Keratinocyte (primary cell): ENCODE measurements around the gene ZNF57. TPM values are rescaled to one million over a fixed set of nuclear protein-coding genes. Genes with fewer than 3 reads are reported as not detected.

ENCODE experiments used
- DNase-seq: peaks from one replicate; pipeline ENCODE4 v3.0.0-alpha.2; 2011; ENCODE audit warnings: low read depth, missing footprints, low spot score
- FAIRE-seq: peaks from 2 replicates; lab custom pipeline; 2011; peaks lifted over from hg19 to GRCh38; lab: Jason Lieb, UNC
- H2AFZ ChIP-seq: 2 replicates; pipeline ENCODE4 v1.6.0; 2012; ENCODE audit warnings: low read length, control low read depth, inconsistent platforms; ENCODE audit not compliant: control insufficient read depth
- H3K27ac ChIP-seq: 2 replicates; pipeline ENCODE4 v1.5.1; 2011; ENCODE audit warnings: low read length; ENCODE audit not compliant: control insufficient read depth, insufficient read depth
- H3K27me3 ChIP-seq: 3 replicates; pipeline ENCODE4 v1.6.0; 2011; ENCODE audit warnings: low read length; ENCODE audit not compliant: control insufficient read depth, insufficient read depth; ENCODE audit errors: extremely low read depth
- H3K36me3 ChIP-seq, 2 experiments: 2 replicates in 1 of 2; 3 replicates in 1 of 2; pipeline ENCODE4 v1.5.1; 2011; ENCODE audit warnings: low read length in 2 of 2, mild to moderate bottlenecking in 1 of 2; ENCODE audit not compliant: control insufficient read depth in 2 of 2, insufficient read depth in 2 of 2; ENCODE audit errors: extremely low read depth in 1 of 2
- H3K4me1 ChIP-seq: 3 replicates; pipeline ENCODE4 v1.5.1; 2011; ENCODE audit warnings: low read length; ENCODE audit not compliant: control insufficient read depth, insufficient read depth; ENCODE audit errors: extremely low read depth
- H3K4me2 ChIP-seq: 3 replicates; pipeline ENCODE4 v1.6.0; 2011; ENCODE audit warnings: low read depth, low read length; ENCODE audit not compliant: control insufficient read depth, insufficient read depth; ENCODE audit errors: extremely low read depth
- H3K4me3 ChIP-seq, 3 experiments: fragments of 200-600 bp in 1 of 3; sonication (generic) in 1 of 3; 2 replicates in 2 of 3; 3 replicates in 1 of 3; pipeline ENCODE4 v1.5.1; 2011 to 2016; ENCODE audit warnings: low read length in 3 of 3, mild to moderate bottlenecking in 3 of 3, control low read depth in 2 of 3, inconsistent platforms in 1 of 3, low read depth in 1 of 3, mixed read lengths in 1 of 3, mixed run types in 1 of 3, moderate library complexity in 1 of 3; ENCODE audit not compliant: control insufficient read depth in 2 of 3, insufficient read depth in 2 of 3; ENCODE audit errors: extremely low read depth in 1 of 3
- H3K79me2 ChIP-seq: 2 replicates; pipeline ENCODE4 v1.6.0; 2012; ENCODE audit warnings: low read length; ENCODE audit not compliant: control insufficient read depth, insufficient read depth
- H3K9ac ChIP-seq: 3 replicates; pipeline ENCODE4 v1.6.0; 2011; ENCODE audit warnings: low read length; ENCODE audit not compliant: control insufficient read depth, insufficient read depth; ENCODE audit errors: extremely low read depth
- H3K9me1 ChIP-seq: 3 replicates; pipeline ENCODE4 v1.6.0; 2011; ENCODE audit warnings: low read length; ENCODE audit not compliant: control insufficient read depth, insufficient read depth; ENCODE audit errors: extremely low read depth
- H3K9me3 ChIP-seq: 2 replicates; pipeline ENCODE4 v1.5.1; 2012; ENCODE audit warnings: low read depth, low read length; ENCODE audit not compliant: control insufficient read depth
- H4K20me1 ChIP-seq: 3 replicates; pipeline ENCODE4 v1.6.0; 2011; ENCODE audit warnings: low read length; ENCODE audit not compliant: control insufficient read depth, insufficient read depth; ENCODE audit errors: extremely low read depth
- CTCF ChIP-seq, 3 experiments: IDR thresholded peaks in 1 of 3; conservative IDR thresholded peaks in 1 of 3; optimal IDR thresholded peaks in 1 of 3; 2 replicates in 2 of 3; 3 replicates in 1 of 3; pipeline versions ENCODE3 to v1.5.1; 2011; ENCODE audit warnings: low read length in 3 of 3, mild to moderate bottlenecking in 3 of 3, moderate library complexity in 2 of 3, control low read depth in 1 of 3, inconsistent platforms in 1 of 3; ENCODE audit not compliant: insufficient read depth in 2 of 3; ENCODE audit errors: extremely low read depth in 1 of 3
- EZH2 ChIP-seq: IDR thresholded peaks from one replicate; pipeline ENCODE4 v1.6.1; 2012; ENCODE audit warnings: inconsistent platforms, mild to moderate bottlenecking, low read length, moderate library complexity
- dilution Hi-C: fragments of 300-500 bp; cut with MboI; formaldehyde crosslinking; loops from one replicate; pipeline ENCODE4 v1.7.0; 2020; ENCODE audit warnings: low sequenced_read_pairs; ENCODE audit not compliant: extremely low pct_ligation_motif_present
- polyA minus RNA-seq, 3 experiments: library from RNA; depleted of rRNA, polyadenylated mRNA; stranded (reverse); fragments of >200 nt; gene quantifications; 1 replicate in 1 of 3; 2 replicates in 1 of 3; 3 replicates in 1 of 3; pipeline ENCODE4 v1.2.3, GENCODE V29; 2011
- polyA plus RNA-seq, 5 experiments: library from polyadenylated mRNA; depleted of rRNA in 3 of 5; stranded (reverse) in 3 of 5; stranded (forward) in 1 of 5; unstranded in 1 of 5; fragments of >200 nt; gene quantifications; 1 replicate in 1 of 5; 2 replicates in 3 of 5; 3 replicates in 1 of 5; pipeline versions ENCODE4 v1.2.1 to v1.2.3, GENCODE V29; 2011 to 2012; ENCODE audit warnings: missing spikeins in 2 of 5, low read depth in 1 of 5, low replicate concordance in 1 of 5

ZNF57 gene
- polyA plus RNA-seq (9.4 to 10.1 TPM (median 9.7 TPM) in 3 replicates), polyA minus RNA-seq (3.3 to 15.6 TPM (median 15.3 TPM) in 3 replicates)
- polyA plus RNA-seq (2011; ENCODE audit: low read depth) = 13.6 TPM
- polyA plus RNA-seq (2011; cell fraction: cytosol; rRNA removed) = 5.2 and 9.5 TPM in 2 replicates
- polyA plus RNA-seq (2011; cell fraction: nucleus; rRNA removed) = 10.3 and 10.9 TPM in 2 replicates
- polyA plus RNA-seq (2012; ENCODE audit: low replicate concordance) = 6.6 and 16.9 TPM in 2 replicates
- polyA minus RNA-seq (2011; cell fraction: cytosol; rRNA and poly(A)+ RNA removed) = 8.6 TPM
- polyA minus RNA-seq (2011; cell fraction: nucleus; rRNA and poly(A)+ RNA removed) = 6.0 and 9.4 TPM in 2 replicates

- peaks cover 0 to 2% of the 10 kb centered on the region in 2 experiments for H3K36me3 ChIP-seq
- no peaks in the 10 kb centered on the region for H3K27me3 ChIP-seq
- peak within 1 kb of the TSS; percentile 94 for H3K4me2 ChIP-seq
- peaks cover 12% of the 10 kb centered on the region for H3K4me1 ChIP-seq
- no peak for TF ChIP-seq CTCF (optimal IDR thresholded peaks at IDR 0.05 in 1 of 3, IDR thresholded peaks at IDR 0.05 in 1 of 3, conservative IDR thresholded peaks at IDR 0.05 in 1 of 3; ENCODE audit: extremely low read depth in 1 of 3, insufficient read depth in 2 of 3, low read length in 3 of 3)
- no peak for TF ChIP-seq EZH2
- H3K9ac ChIP-seq = peak within 1 kb of the TSS; percentile 82
- dilution Hi-C loops = no loop called here
- H3K79me2 ChIP-seq = peaks cover 39% of the 10 kb centered on the region
- no peaks in the 10 kb centered on the region for H4K20me1 ChIP-seq
- H3K9me1 ChIP-seq = no peaks in the 10 kb centered on the region
- DNase-seq = peak; percentile 96
- peak; percentile 57 for FAIRE-seq
- H3K9me3 ChIP-seq = peaks cover 4% of the 10 kb centered on the region
- H2AFZ ChIP-seq = peak within 1 kb of the TSS; percentile 94
- peak within 1 kb of the TSS; percentile 75 for H3K27ac ChIP-seq
- H3K4me3 ChIP-seq = peak within 1 kb of the TSS; percentile 73 to 94 (median 79)
Observed at GRCh38 chr19:2900296-2901252, at the start of gene ZNF57. TSS of gene ZNF57 (plus strand) at chr19:2900928. CDS start at chr19:2901046, 118 bp downstream.

GRCh38 chr19:2852598-2852997 is 48.1 kb upstream of the ZNF57 start:
- Histone ChIP-seq H3K4me1 (no peaks in the 10 kb centered on the region), H2AFZ (no peak overlapping the region), H3K27ac (no peak overlapping the region), H3K9ac (no peak overlapping the region), H3K4me2 (no peak overlapping the region), H3K27me3 (no peaks in the 10 kb centered on the region), H3K9me1 (no peaks in the 10 kb centered on the region), H3K4me3 (no peak overlapping the region), H3K9me3 (peaks cover 24% of the 10 kb centered on the region), H3K36me3 (peaks cover 16 to 26% of the 10 kb centered on the region in 2 experiments), H3K79me2 (peaks cover 2% of the 10 kb centered on the region), H4K20me1 (no peaks in the 10 kb centered on the region)
- DNase-seq = no peak
- FAIRE-seq = no peak
- TF ChIP-seq CTCF (optimal IDR thresholded peaks at IDR 0.05 in 1 of 3, IDR thresholded peaks at IDR 0.05 in 1 of 3, conservative IDR thresholded peaks at IDR 0.05 in 1 of 3; ENCODE audit: extremely low read depth in 1 of 3, insufficient read depth in 2 of 3, low read length in 3 of 3) = no peak
- TF ChIP-seq EZH2 = no peak
- dilution Hi-C loops = no loop called here
